Keratinocyte (primary cell): ENCODE results near the gene PPP3CB. TPM values are rescaled to one million over a fixed set of nuclear protein-coding genes. Genes with fewer than 3 reads are reported as not detected.

Source experiments
- DNase-seq: peaks from one replicate; pipeline ENCODE4 v3.0.0-alpha.2; 2011; ENCODE audit warnings: low read depth, missing footprints, low spot score
- FAIRE-seq: peaks from 2 replicates; lab custom pipeline; 2011; peaks lifted over from hg19 to GRCh38; lab: Jason Lieb, UNC
- H2AFZ ChIP-seq: 2 replicates; pipeline ENCODE4 v1.6.0; 2012; ENCODE audit warnings: low read length, control low read depth, inconsistent platforms; ENCODE audit not compliant: control insufficient read depth
- H3K27ac ChIP-seq: 2 replicates; pipeline ENCODE4 v1.5.1; 2011; ENCODE audit warnings: low read length; ENCODE audit not compliant: control insufficient read depth, insufficient read depth
- H3K27me3 ChIP-seq: 3 replicates; pipeline ENCODE4 v1.6.0; 2011; ENCODE audit warnings: low read length; ENCODE audit not compliant: control insufficient read depth, insufficient read depth; ENCODE audit errors: extremely low read depth
- H3K36me3 ChIP-seq, 2 experiments: 2 replicates in 1 of 2; 3 replicates in 1 of 2; pipeline ENCODE4 v1.5.1; 2011; ENCODE audit warnings: low read length in 2 of 2, mild to moderate bottlenecking in 1 of 2; ENCODE audit not compliant: control insufficient read depth in 2 of 2, insufficient read depth in 2 of 2; ENCODE audit errors: extremely low read depth in 1 of 2
- H3K4me1 ChIP-seq: 3 replicates; pipeline ENCODE4 v1.5.1; 2011; ENCODE audit warnings: low read length; ENCODE audit not compliant: control insufficient read depth, insufficient read depth; ENCODE audit errors: extremely low read depth
- H3K4me2 ChIP-seq: 3 replicates; pipeline ENCODE4 v1.6.0; 2011; ENCODE audit warnings: low read depth, low read length; ENCODE audit not compliant: control insufficient read depth, insufficient read depth; ENCODE audit errors: extremely low read depth
- H3K4me3 ChIP-seq, 3 experiments: fragments of 200-600 bp in 1 of 3; sonication (generic) in 1 of 3; 2 replicates in 2 of 3; 3 replicates in 1 of 3; pipeline ENCODE4 v1.5.1; 2011 to 2016; ENCODE audit warnings: low read length in 3 of 3, mild to moderate bottlenecking in 3 of 3, control low read depth in 2 of 3, inconsistent platforms in 1 of 3, low read depth in 1 of 3, mixed read lengths in 1 of 3, mixed run types in 1 of 3, moderate library complexity in 1 of 3; ENCODE audit not compliant: control insufficient read depth in 2 of 3, insufficient read depth in 2 of 3; ENCODE audit errors: extremely low read depth in 1 of 3
- H3K79me2 ChIP-seq: 2 replicates; pipeline ENCODE4 v1.6.0; 2012; ENCODE audit warnings: low read length; ENCODE audit not compliant: control insufficient read depth, insufficient read depth
- H3K9ac ChIP-seq: 3 replicates; pipeline ENCODE4 v1.6.0; 2011; ENCODE audit warnings: low read length; ENCODE audit not compliant: control insufficient read depth, insufficient read depth; ENCODE audit errors: extremely low read depth
- H3K9me1 ChIP-seq: 3 replicates; pipeline ENCODE4 v1.6.0; 2011; ENCODE audit warnings: low read length; ENCODE audit not compliant: control insufficient read depth, insufficient read depth; ENCODE audit errors: extremely low read depth
- H3K9me3 ChIP-seq: 2 replicates; pipeline ENCODE4 v1.5.1; 2012; ENCODE audit warnings: low read depth, low read length; ENCODE audit not compliant: control insufficient read depth
- H4K20me1 ChIP-seq: 3 replicates; pipeline ENCODE4 v1.6.0; 2011; ENCODE audit warnings: low read length; ENCODE audit not compliant: control insufficient read depth, insufficient read depth; ENCODE audit errors: extremely low read depth
- EZH2 ChIP-seq: IDR thresholded peaks from one replicate; pipeline ENCODE4 v1.6.1; 2012; ENCODE audit warnings: inconsistent platforms, mild to moderate bottlenecking, low read length, moderate library complexity
- dilution Hi-C: fragments of 300-500 bp; cut with MboI; formaldehyde crosslinking; loops from one replicate; pipeline ENCODE4 v1.7.0; 2020; ENCODE audit warnings: low sequenced_read_pairs; ENCODE audit not compliant: extremely low pct_ligation_motif_present
- polyA plus RNA-seq, 5 experiments: library from polyadenylated mRNA; depleted of rRNA in 3 of 5; stranded (reverse) in 3 of 5; stranded (forward) in 1 of 5; unstranded in 1 of 5; fragments of >200 nt; gene quantifications; 1 replicate in 1 of 5; 2 replicates in 3 of 5; 3 replicates in 1 of 5; pipeline versions ENCODE4 v1.2.1 to v1.2.3, GENCODE V29; 2011 to 2012; ENCODE audit warnings: missing spikeins in 2 of 5, low read depth in 1 of 5, low replicate concordance in 1 of 5
- TF ChIP-seq, protein P1 (sequence below), 3 experiments: IDR thresholded peaks in 1 of 3; conservative IDR thresholded peaks in 1 of 3; optimal IDR thresholded peaks in 1 of 3; 2 replicates in 2 of 3; 3 replicates in 1 of 3; pipeline versions ENCODE3 to v1.5.1; 2011; ENCODE audit warnings: low read length in 3 of 3, mild to moderate bottlenecking in 3 of 3, moderate library complexity in 2 of 3, control low read depth in 1 of 3, inconsistent platforms in 1 of 3; ENCODE audit not compliant: insufficient read depth in 2 of 3; ENCODE audit errors: extremely low read depth in 1 of 3

The PPP3CB gene
- polyA plus RNA-seq, 1 donor (not counting 4 experiments of a cell fraction or from before 2014, with no cell fraction given): 23.5 TPM

- TF ChIP-seq, protein P1, sequence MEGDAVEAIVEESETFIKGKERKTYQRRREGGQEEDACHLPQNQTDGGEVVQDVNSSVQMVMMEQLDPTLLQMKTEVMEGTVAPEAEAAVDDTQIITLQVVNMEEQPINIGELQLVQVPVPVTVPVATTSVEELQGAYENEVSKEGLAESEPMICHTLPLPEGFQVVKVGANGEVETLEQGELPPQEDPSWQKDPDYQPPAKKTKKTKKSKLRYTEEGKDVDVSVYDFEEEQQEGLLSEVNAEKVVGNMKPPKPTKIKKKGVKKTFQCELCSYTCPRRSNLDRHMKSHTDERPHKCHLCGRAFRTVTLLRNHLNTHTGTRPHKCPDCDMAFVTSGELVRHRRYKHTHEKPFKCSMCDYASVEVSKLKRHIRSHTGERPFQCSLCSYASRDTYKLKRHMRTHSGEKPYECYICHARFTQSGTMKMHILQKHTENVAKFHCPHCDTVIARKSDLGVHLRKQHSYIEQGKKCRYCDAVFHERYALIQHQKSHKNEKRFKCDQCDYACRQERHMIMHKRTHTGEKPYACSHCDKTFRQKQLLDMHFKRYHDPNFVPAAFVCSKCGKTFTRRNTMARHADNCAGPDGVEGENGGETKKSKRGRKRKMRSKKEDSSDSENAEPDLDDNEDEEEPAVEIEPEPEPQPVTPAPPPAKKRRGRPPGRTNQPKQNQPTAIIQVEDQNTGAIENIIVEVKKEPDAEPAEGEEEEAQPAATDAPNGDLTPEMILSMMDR (optimal IDR thresholded peaks at IDR 0.05 in 1 of 3, IDR thresholded peaks at IDR 0.05 in 1 of 3, conservative IDR thresholded peaks at IDR 0.05 in 1 of 3; ENCODE audit: extremely low read depth in 1 of 3, insufficient read depth in 2 of 3, low read length in 3 of 3): no peak
- TF ChIP-seq EZH2: no peak
- no peaks in the 10 kb centered on the region for H3K79me2 ChIP-seq
- H3K4me1 ChIP-seq: no peaks in the 10 kb centered on the region
- no peaks in the 10 kb centered on the region for H3K27me3 ChIP-seq
- H3K9ac ChIP-seq: no peak within 1 kb of the TSS
- no peaks in the 10 kb centered on the region for H4K20me1 ChIP-seq
- dilution Hi-C loops: no loop called here
- FAIRE-seq: no peak
- H3K9me3 ChIP-seq: no peaks in the 10 kb centered on the region
- H3K27ac ChIP-seq: no peak within 1 kb of the TSS
- no peak within 1 kb of the TSS for H3K4me2 ChIP-seq
- no peak for DNase-seq
- no peak within 1 kb of the TSS for H3K4me3 ChIP-seq
- no peaks in the 10 kb centered on the region for H3K9me1 ChIP-seq
- no peak within 1 kb of the TSS for H2AFZ ChIP-seq
- peaks cover 4 to 6% of the 10 kb centered on the region in 2 experiments for H3K36me3 ChIP-seq
These were observed 62.3 kb downstream of the PPP3CB start, which contains the start of gene MSS51 for GRCh38 chr10:73433538-73433867. MSS51 (minus strand) TSS chr10:73433561; CDS start chr10:73428284, 5,277 bp downstream.

GRCh38 chr10:73432646-73433537 lies 62.9 kb downstream of the PPP3CB start:
- Histone ChIP-seq H3K9me3 (no peaks in the 10 kb centered on the region), H4K20me1 (no peaks in the 10 kb centered on the region), H3K36me3 (peaks cover 3 to 6% of the 10 kb centered on the region in 2 experiments), H3K9ac (no peak overlapping the region), H3K4me1 (no peaks in the 10 kb centered on the region), H3K27me3 (no peaks in the 10 kb centered on the region), H3K9me1 (no peaks in the 10 kb centered on the region), H3K27ac (no peak overlapping the region), H3K4me3 (no peak overlapping the region), H3K4me2 (no peak overlapping the region), H3K79me2 (no peaks in the 10 kb centered on the region), H2AFZ (no peak overlapping the region)
- TF ChIP-seq, protein P1 (optimal IDR thresholded peaks at IDR 0.05 in 1 of 3, IDR thresholded peaks at IDR 0.05 in 1 of 3, conservative IDR thresholded peaks at IDR 0.05 in 1 of 3; ENCODE audit: extremely low read depth in 1 of 3, insufficient read depth in 2 of 3, low read length in 3 of 3): no peak
- no peak for TF ChIP-seq EZH2
- DNase-seq: no peak
- dilution Hi-C loops: no loop called here
- FAIRE-seq: no peak
